HG02973 (cell line): Measurements from ENCODE around the gene GRB7.

ENCODE experiments used
- ATAC-seq: cut with Tn5 transposase; IDR thresholded peaks from one replicate; pipeline ENCODE4 v1.9.1; 2021; ENCODE audit warnings: moderate library complexity; ENCODE audit not compliant: unreplicated experiment

GRB7 gene

DNA sequence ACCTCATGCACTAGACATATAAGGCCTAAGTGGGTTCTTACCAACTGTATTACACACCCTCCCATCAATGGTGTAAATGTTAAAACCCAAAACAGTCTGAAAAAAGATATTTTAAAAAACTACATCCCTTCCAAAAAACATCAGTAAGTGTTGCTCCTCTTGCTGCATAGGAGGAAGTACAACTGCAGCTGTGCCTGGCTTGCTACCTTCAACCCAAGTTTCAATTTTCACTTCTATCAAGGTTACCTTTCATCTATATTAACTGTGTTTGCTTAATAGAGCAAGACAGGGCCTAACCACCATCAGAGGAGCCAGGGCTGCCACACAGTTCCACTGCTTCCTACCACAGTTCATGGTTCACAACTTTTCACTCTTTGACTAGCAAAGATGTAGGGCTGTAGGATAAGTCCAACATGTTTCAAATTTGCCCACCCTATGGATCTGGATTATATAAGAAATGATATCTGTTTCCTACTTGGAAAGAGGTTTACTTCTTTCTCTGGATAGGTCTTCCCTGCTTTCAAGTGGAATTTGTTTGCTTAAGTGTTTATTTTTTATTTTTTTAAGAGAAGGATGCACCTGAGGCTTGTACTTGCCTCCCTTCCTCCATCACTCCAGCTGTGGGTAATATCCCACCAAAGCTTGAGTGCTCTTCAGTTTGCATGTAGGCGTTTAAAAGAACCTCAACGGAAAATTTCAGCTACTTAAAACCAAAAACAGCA lies 56.7 kb downstream of the GRB7 start:
- peak; percentile 80 for ATAC-seq
